ENCODE results near the gene MAB21L3. TPM values are rescaled to one million over a fixed set of nuclear protein-coding genes. Genes with fewer than 3 reads are reported as not detected.

MAB21L3 gene
- total RNA-seq, 1 donor from 2014 or later = 0.21 TPM

- H3K4me3 ChIP-seq (ENCODE audit: low read depth, low read length) = no peak overlapping the region
- TF ChIP-seq, protein P1, sequence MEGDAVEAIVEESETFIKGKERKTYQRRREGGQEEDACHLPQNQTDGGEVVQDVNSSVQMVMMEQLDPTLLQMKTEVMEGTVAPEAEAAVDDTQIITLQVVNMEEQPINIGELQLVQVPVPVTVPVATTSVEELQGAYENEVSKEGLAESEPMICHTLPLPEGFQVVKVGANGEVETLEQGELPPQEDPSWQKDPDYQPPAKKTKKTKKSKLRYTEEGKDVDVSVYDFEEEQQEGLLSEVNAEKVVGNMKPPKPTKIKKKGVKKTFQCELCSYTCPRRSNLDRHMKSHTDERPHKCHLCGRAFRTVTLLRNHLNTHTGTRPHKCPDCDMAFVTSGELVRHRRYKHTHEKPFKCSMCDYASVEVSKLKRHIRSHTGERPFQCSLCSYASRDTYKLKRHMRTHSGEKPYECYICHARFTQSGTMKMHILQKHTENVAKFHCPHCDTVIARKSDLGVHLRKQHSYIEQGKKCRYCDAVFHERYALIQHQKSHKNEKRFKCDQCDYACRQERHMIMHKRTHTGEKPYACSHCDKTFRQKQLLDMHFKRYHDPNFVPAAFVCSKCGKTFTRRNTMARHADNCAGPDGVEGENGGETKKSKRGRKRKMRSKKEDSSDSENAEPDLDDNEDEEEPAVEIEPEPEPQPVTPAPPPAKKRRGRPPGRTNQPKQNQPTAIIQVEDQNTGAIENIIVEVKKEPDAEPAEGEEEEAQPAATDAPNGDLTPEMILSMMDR (IDR thresholded peaks at IDR 0.05; ENCODE audit: insufficient read depth, low read length, poor library complexity, severe bottlenecking) = no peak
Observed at GRCh38 chr1:116172666-116173065, 61.5 kb downstream of the MAB21L3 start.

DNA sequence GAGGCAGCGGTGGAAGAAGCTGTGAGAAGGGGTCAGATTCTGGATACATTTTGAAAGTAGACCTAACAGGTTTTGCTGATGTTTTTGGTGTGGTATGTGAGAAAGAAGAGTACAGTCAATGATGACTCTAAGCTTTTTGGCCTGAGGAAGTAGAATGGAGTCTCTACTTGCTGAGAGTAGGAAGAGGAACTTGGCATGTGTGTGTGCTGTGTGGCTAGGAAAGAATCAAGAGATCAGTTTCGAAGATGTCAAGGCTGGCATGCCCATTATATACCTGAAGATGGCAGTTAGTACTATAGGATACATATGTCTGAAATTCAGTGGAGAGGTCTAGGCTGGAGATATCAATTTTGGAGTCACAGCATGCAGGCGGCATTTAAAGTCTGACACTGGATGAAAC, 64.4 kb downstream of the MAB21L3 start:
- TF ChIP-seq, protein P1 (IDR thresholded peaks at IDR 0.05; ENCODE audit: insufficient read depth, low read length, poor library complexity, severe bottlenecking) = no peak
- Histone ChIP-seq H3K36me3 (ENCODE audit: control insufficient read depth, insufficient read depth, low read length) (no peaks in the 10 kb centered on the region), H3K4me3 (ENCODE audit: low read depth, low read length) (no peak overlapping the region), H3K27me3 (ENCODE audit: control insufficient read depth, insufficient read depth, low read length) (peaks cover 10% of the 10 kb centered on the region)
- no peak for DNase-seq (ENCODE audit: low read depth)

More at GRCh38 chr1:116172666-116173065, 61.5 kb downstream of the MAB21L3 start:
- Histone ChIP-seq H3K27me3 (ENCODE audit: control insufficient read depth, insufficient read depth, low read length) (peaks cover 6% of the 10 kb centered on the region), H3K36me3 (ENCODE audit: control insufficient read depth, insufficient read depth, low read length) (no peaks in the 10 kb centered on the region)
- no peak for DNase-seq (ENCODE audit: low read depth)

DNA sequence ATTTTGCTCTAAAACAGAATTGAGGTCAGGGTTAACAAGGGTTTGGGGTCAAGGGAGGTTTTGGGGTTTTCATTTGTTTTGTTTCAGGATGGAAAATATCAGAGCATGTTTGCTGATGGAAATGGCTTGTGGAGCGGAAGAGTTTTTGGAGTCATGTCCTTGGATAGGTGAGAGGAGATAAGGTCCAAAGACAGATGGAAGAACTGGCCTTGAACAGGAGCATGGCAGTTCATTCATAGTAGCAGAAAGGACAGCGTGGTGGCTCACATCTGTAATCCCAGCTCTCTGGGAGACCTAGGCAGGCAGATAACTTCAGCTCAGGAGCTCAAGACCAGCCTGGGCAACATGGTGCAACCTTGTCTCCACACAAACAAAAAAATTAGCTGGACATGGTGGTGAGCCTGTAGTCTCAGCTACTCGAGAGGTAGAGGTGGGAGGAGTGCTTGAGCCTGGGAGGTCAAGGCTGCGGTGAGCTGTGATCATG, 65.1 kb downstream of the MAB21L3 start:
- DNase-seq (ENCODE audit: low read depth) = no peak
- TF ChIP-seq, protein P1 (IDR thresholded peaks at IDR 0.05; ENCODE audit: insufficient read depth, low read length, poor library complexity, severe bottlenecking) = no peak
- H3K27me3 ChIP-seq (ENCODE audit: control insufficient read depth, insufficient read depth, low read length) = peaks cover 10% of the 10 kb centered on the region

DNA sequence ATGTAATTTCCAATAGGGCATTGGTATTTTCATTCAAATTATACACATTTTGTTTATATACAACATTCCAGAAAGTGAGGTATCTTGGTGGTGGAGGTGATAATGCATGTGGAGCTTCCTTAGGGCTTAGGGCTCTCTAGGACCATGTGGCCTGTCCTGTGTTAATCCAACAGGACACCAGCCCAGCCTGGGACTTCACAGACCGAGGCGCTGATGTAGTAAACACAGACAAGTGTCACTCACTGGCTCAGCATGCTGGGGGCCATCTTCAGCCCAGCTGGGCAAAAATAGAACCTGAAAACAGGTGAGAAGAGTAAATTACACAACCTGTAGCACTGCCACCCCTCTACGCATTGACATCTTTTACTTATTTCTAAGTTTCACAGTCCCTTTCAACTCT, 66.7 kb downstream of the MAB21L3 start:
- no peak for DNase-seq (ENCODE audit: low read depth)
- Histone ChIP-seq H3K27me3 (ENCODE audit: control insufficient read depth, insufficient read depth, low read length) (peaks cover 10% of the 10 kb centered on the region), H3K4me3 (ENCODE audit: low read depth, low read length) (no peak overlapping the region), H3K36me3 (ENCODE audit: control insufficient read depth, insufficient read depth, low read length) (no peaks in the 10 kb centered on the region)
- TF ChIP-seq, protein P1 (IDR thresholded peaks at IDR 0.05; ENCODE audit: insufficient read depth, low read length, poor library complexity, severe bottlenecking) = no peak

More for the DNA sequence above, 65.1 kb downstream of the MAB21L3 start:
- H3K36me3 ChIP-seq (ENCODE audit: control insufficient read depth, insufficient read depth, low read length) = no peaks in the 10 kb centered on the region
- no peak overlapping the region for H3K4me3 ChIP-seq (ENCODE audit: low read depth, low read length)

GRCh38 chr1:116178837-116179236, 67.6 kb downstream of the MAB21L3 start:
- TF ChIP-seq, protein P1 (IDR thresholded peaks at IDR 0.05; ENCODE audit: insufficient read depth, low read length, poor library complexity, severe bottlenecking) = no peak
- peaks cover 10% of the 10 kb centered on the region for H3K27me3 ChIP-seq (ENCODE audit: control insufficient read depth, insufficient read depth, low read length)
- H3K4me3 ChIP-seq (ENCODE audit: low read depth, low read length) = no peak overlapping the region
- no peaks in the 10 kb centered on the region for H3K36me3 ChIP-seq (ENCODE audit: control insufficient read depth, insufficient read depth, low read length)
- no peak for DNase-seq (ENCODE audit: low read depth)

GRCh38 chr1:116179419-116179818, 68.2 kb downstream of the MAB21L3 start:
- Histone ChIP-seq H3K4me3 (ENCODE audit: low read depth, low read length) (no peak overlapping the region), H3K27me3 (ENCODE audit: control insufficient read depth, insufficient read depth, low read length) (peaks cover 10% of the 10 kb centered on the region), H3K36me3 (ENCODE audit: control insufficient read depth, insufficient read depth, low read length) (no peaks in the 10 kb centered on the region)
- TF ChIP-seq, protein P1 (IDR thresholded peaks at IDR 0.05; ENCODE audit: insufficient read depth, low read length, poor library complexity, severe bottlenecking) = no peak
- DNase-seq (ENCODE audit: low read depth) = no peak
